H4 (cell line): ENCODE data around the gene HTR1E. TPM values are rescaled to one million over a fixed set of nuclear protein-coding genes. Genes with fewer than 3 reads are reported as not detected.
"Not testable (repeated sequence)": the region's sequence is repeated elsewhere in the genome, so short reads cannot be mapped to it uniquely, and the experiment has no call there.

Source experiments
- DNase-seq: peaks from one replicate; pipeline ENCODE4 v3.0.0-alpha.2; 2015; ENCODE audit warnings: low spot score
- total RNA-seq: library from RNA; depleted of rRNA; stranded (reverse); fragments of >200 nt; shearing (Covaris generic); gene quantifications from 2 replicates; pipeline ENCODE4 v1.2.3, GENCODE V29; 2014; rRNA removed

Gene HTR1E
- not detected in 2 replicates for total RNA-seq

- DNase-seq, result no peak
These were observed at the start of gene HTR1E for GRCh38 chr6:86937219-86938079. Gene HTR1E, plus strand, starts transcription at chr6:86937528. Its CDS starts 77,807 bp downstream, at chr6:87015335.

GRCh38 chr6:86888301-86888700, 49.0 kb upstream of the HTR1E start:
- DNase-seq, result no peak

- DNase-seq, result not testable (repeated sequence)
These were observed 40.1 kb upstream of the HTR1E start for GRCh38 chr6:86897265-86897664.

GRCh38 chr6:86913795-86914194, 23.5 kb upstream of the HTR1E start:
- no peak for DNase-seq

GRCh38 chr6:86916393-86916792, 20.9 kb upstream of the HTR1E start:
- DNase-seq, result no peak

- not testable (repeated sequence) for DNase-seq
These were observed 10.2 kb upstream of the HTR1E start for GRCh38 chr6:86927138-86927537.

- DNase-seq, result not testable (repeated sequence)
These were observed 9.5 kb upstream of the HTR1E start for GRCh38 chr6:86927859-86928258.

- no peak for DNase-seq
These were observed 3.0 kb upstream of the HTR1E start for GRCh38 chr6:86934365-86934764.

GRCh38 chr6:86936834-86937218, 502 bp upstream of the HTR1E start:
- no peak for DNase-seq

GRCh38 chr6:86938814-86939213, 1.5 kb downstream of the HTR1E start:
- no peak for DNase-seq

- DNase-seq, result no peak
These were observed 4.1 kb downstream of the HTR1E start for GRCh38 chr6:86941461-86941860.

GRCh38 chr6:86942769-86943516, 5.6 kb downstream of the HTR1E start:
- DNase-seq, result no peak

- DNase-seq, result no peak
These were observed 6.6 kb downstream of the HTR1E start for GRCh38 chr6:86943819-86944407.

GRCh38 chr6:86949771-86950170, 12.4 kb downstream of the HTR1E start:
- no peak for DNase-seq

GRCh38 chr6:86952991-86953390, 15.7 kb downstream of the HTR1E start:
- no peak for DNase-seq

GRCh38 chr6:86959656-86960055, 22.3 kb downstream of the HTR1E start:
- no peak for DNase-seq

GRCh38 chr6:86961455-86962200, 24.3 kb downstream of the HTR1E start:
- no peak for DNase-seq

- no peak for DNase-seq
These were observed 26.0 kb downstream of the HTR1E start for GRCh38 chr6:86963352-86963751.

GRCh38 chr6:86964029-86964579, 26.8 kb downstream of the HTR1E start:
- DNase-seq, result no peak

- DNase-seq, result no peak
These were observed 28.9 kb downstream of the HTR1E start for GRCh38 chr6:86966271-86966670.

- DNase-seq, result no peak
These were observed 32.2 kb downstream of the HTR1E start for GRCh38 chr6:86969573-86969972.
